HG02642 (cell line): ENCODE results near the gene UBE3A.

Source experiments
- ATAC-seq: cut with Tn5 transposase; IDR thresholded peaks from one replicate; pipeline ENCODE4 v1.9.1; 2021; ENCODE audit warnings: mild to moderate bottlenecking; ENCODE audit not compliant: unreplicated experiment, poor library complexity

The UBE3A gene

DNA sequence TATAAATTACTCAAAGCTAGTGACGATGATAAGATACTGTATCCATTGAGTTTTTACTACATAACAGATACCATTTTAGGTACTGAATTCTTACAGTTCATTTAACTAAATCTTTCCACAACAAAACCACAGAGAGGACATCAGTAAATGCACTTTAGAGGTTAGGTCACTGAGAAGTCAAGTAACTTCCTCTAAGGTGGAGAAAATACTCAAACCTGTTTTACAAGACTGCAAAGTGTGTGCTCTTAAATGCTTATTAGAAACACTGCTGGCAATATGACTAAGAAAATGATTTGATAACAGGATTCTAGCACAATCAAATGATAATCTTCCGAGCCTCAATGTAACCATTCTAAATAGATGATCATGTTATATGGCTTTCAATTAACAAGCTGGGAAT, 99.4 kb downstream of the UBE3A start:
- ATAC-seq = no peak

DNA sequence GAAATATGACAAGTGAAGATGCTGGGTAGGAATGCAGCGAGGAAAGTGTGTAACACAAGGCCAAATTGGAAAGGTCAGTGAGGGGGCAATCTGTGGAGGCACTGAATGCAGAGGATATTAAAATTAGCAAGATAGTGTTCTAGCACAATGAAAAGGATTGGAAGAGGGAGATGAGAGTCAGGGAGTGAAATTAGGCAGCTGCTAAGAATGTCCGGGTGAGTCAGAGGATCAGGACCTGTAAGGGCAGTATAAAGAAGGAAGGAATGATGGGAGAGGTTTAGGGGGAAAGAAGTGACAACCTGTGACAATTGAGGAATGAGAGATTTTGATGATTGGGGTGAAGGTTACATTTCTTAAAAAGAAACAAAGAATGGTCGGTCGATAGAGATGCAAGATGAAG, 103.5 kb downstream of the UBE3A start:
- no peak for ATAC-seq

DNA sequence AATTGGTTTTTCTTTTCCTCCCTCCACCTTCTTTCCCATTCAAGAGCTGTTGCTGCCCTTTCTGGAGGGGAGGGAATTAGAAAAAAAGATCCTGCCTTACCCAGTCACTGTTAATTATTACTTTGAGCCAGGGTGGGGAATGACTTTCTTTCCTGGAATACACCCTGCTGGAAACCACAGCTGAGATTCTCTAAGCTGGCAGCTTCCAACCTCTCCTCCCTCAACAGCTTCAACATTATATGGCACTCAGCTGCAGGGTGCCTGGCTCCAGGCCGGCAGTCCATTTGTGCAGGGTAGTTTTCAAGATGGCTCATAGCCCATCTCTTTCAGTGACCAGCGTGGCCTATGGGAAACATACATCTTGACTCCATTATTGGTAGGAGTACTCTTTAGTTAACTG, 105.8 kb downstream of the UBE3A start:
- no peak for ATAC-seq

DNA sequence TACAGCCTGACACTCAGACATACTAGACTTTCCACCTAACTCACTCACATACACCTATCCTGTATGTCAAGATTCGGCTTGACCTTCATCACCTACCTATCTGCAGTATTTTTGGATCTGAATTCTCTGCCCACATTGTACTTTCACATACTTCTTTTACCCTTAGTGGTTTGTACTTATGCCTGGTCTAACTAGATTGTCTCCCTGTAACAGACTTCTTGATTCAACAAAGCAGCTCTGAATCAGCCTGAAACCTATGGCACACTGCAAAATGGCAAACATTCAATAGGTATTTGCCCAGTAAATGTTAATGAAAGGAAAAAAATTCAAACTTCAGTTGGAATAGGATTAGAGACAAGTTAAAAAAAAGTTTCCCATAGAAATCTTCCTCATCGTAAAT, 106.5 kb downstream of the UBE3A start:
- no peak for ATAC-seq

DNA sequence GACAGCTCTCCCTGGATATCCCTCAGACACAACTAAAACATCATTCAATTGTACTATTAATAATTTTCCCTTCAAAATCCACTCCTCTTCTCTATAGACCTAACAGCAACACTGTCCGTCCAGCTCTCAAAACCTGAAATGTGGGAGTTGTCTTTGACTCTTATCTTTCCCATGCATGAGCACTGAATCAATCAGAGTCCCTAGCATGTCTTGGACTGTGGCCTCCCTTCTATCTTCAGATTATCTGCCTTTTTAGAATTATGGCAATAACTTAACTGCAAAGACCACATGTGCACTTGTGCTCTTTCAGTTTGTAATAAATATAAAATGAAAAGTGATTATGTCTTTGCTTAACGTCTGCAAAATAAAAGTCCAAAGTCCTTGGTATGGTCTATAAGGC, 107.0 kb downstream of the UBE3A start:
- ATAC-seq = no peak

DNA sequence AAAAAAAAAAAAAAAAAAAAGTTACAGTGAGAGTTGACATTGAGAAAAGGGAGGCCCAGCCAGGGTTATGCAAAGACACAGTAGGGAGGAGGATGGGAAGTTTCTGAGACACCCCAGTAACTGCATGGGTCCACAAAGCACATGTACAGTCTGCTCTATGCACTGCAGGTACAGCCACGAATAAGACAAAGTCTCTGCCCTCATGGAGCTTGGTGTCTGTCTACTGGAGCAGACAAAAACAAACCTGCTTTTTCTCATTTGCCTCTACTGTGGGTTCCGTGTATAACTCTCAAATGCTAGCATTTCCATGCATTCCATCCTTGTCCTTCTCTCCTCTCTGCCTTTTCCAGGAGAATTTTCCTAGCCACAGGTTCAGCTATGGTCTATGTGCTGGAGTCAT, 107.4 kb downstream of the UBE3A start:
- ATAC-seq = no peak

DNA sequence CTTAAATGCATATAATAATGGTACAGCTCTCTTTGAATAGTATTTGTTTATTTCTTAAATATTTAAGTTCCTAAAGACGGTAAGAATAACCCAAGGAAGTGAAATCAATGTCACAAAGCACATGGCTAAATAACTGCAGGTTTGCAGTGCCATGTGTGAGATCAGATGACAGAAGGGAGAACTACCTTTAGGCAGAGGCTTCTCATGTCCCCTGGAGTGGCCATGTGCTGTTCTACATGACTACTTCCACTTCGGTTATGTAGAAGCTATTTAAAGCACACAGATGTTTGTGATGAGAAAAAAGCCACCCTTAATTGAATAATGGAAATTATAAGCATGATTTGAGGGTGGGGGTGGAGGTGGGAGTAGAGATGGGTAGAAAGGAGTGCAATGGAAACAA, 109.1 kb downstream of the UBE3A start:
- no peak for ATAC-seq

DNA sequence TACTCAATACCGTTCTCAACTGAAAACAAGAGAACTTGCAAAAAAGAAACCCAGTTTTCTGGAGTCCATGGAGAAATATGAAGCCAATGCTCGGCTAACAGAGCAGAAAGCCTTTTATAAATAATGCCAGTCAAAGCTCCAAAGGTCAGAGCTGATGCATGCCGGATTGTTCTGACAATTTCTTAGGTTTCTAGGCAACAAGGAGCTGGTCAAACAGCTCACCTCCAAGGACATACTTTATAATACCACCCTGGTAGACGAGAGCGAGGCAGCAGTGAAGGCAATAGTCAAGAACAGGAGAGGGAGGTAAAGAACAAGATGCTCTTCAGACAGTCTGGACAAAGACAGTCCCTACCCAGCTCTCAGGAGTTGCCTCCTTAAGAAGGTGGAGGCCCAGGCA, 111.1 kb downstream of the UBE3A start:
- no peak for ATAC-seq

DNA sequence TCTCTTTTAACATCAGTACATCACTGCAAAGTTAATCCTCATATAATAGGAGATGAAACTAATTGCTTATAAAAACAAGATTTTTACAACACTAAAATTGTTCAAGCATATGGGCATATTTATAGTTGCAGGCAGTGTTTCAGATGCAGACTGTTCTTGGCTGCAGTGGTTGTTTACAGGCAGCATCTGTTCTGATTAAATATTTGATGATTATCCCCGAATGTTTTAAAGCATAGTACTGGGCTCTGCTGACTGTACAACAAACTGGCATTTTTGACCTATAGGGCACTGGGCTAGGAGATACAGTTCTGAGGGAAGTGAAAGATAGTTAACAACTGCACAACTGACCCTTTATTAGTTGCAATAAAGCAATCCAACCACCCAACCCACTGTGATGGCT, 113.6 kb downstream of the UBE3A start:
- ATAC-seq = no peak

DNA sequence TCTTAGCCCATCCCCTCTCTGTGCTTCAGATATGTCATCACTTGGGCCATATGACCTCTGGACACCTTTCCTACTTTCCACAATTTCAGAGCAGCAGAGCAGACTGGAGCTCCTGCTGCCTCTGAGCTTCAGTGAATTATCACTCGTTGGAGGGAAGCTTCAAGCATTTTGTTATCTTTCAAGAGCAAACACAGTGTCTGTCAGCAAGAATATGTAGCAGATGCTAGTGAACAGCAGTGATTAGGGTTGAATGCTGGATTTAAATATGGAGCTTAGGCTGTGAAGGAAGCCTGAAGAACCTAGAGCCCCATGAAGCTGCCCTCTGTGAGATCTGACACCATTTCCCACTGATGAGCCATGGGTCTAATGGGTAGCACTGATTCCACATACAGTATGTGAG, 115.4 kb downstream of the UBE3A start:
- ATAC-seq = no peak

DNA sequence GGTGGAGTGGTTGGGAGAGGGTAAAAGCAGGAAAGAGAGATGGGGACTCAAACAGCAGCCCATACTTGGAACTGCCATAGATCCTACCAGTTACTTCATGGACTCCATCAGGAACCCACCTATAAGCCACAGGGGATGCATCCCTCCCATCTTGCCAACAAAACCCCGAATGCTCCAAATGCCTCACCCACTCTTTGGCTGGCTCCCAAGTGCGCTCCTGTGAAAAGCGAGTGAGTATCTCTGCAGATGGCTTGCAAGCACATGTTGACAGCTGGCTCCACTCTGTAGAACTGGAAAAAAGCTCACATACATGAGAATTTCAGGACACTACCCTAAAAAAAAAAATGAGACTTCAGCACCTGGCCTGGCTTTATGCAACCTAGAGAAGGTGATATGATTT, 151.0 kb downstream of the UBE3A start:
- ATAC-seq = no peak
